SKM-1 treated with dmso at 0.1 percent for 144 hours (cell line): Measurements from ENCODE around the gene CCDC30.
"Not testable (repeated sequence)": the region's sequence is repeated elsewhere in the genome, so short reads cannot be mapped to it uniquely, and the experiment has no call there.

Experiments
- DNase-seq: peaks from one replicate; lab custom pipeline; 2025; ENCODE audit not compliant: unreplicated experiment; lab: John Stamatoyannopoulos, UW

Gene CCDC30

GRCh38 chr1:42639116-42639515 lies 176.0 kb downstream of the CCDC30 start:
- DNase-seq: no peak

- DNase-seq: no peak
Observed at GRCh38 chr1:42646056-42646455, 183.0 kb downstream of the CCDC30 start.

GRCh38 chr1:42657201-42657600 lies 194.1 kb downstream of the CCDC30 start:
- DNase-seq: no peak

- DNase-seq: peak; percentile 94
Observed at GRCh38 chr1:42657981-42658876, 195.1 kb downstream of the CCDC30 start, which contains the start of gene PPIH. Gene PPIH (plus strand): TSS chr1:42658423. CDS start chr1:42658447, 24 bp downstream.

- no peak for DNase-seq
Observed at GRCh38 chr1:42658877-42659337, 195.8 kb downstream of the CCDC30 start.

GRCh38 chr1:42660907-42661500 lies 197.9 kb downstream of the CCDC30 start:
- no peak for DNase-seq

- no peak for DNase-seq
Observed at GRCh38 chr1:42669936-42670335, 206.8 kb downstream of the CCDC30 start.

GRCh38 chr1:42670425-42670824 lies 207.3 kb downstream of the CCDC30 start:
- DNase-seq: no peak

- no peak for DNase-seq
Observed at GRCh38 chr1:42674214-42674613, 211.1 kb downstream of the CCDC30 start.

GRCh38 chr1:42674682-42675081 lies 211.6 kb downstream of the CCDC30 start:
- DNase-seq: no peak

- no peak for DNase-seq
Observed at GRCh38 chr1:42675467-42675866, 212.4 kb downstream of the CCDC30 start.

- no peak for DNase-seq
Observed at GRCh38 chr1:42676534-42677087, 213.5 kb downstream of the CCDC30 start.

GRCh38 chr1:42679364-42679983 lies 216.4 kb downstream of the CCDC30 start:
- DNase-seq: no peak

GRCh38 chr1:42680055-42680454 lies 217.0 kb downstream of the CCDC30 start:
- DNase-seq: no peak

- DNase-seq: no peak
Observed at GRCh38 chr1:42680921-42681683, 218.0 kb downstream of the CCDC30 start.

GRCh38 chr1:42681741-42682483 lies 218.8 kb downstream of the CCDC30 start, which contains the start of gene YBX1:
Gene YBX1 (plus strand): TSS chr1:42682418. CDS start chr1:42682566, 148 bp downstream.
- DNase-seq: peak; percentile 97

GRCh38 chr1:42682484-42682738 lies 219.3 kb downstream of the CCDC30 start:
- DNase-seq: not testable (repeated sequence)

- peak; percentile 55 for DNase-seq
Observed at GRCh38 chr1:42682739-42683531, 219.8 kb downstream of the CCDC30 start.

- DNase-seq: no peak
Observed at GRCh38 chr1:42684139-42684538, 221.1 kb downstream of the CCDC30 start.
